GM18951 (cell line): ENCODE data around the gene TMCO5A.

ENCODE experiments used
- POLR2A ChIP-seq: IDR thresholded peaks from 4 replicates; pipeline ENCODE4 v1.6.1; 2011; ENCODE audit warnings: mild to moderate bottlenecking; ENCODE audit not compliant: insufficient read length, insufficient read depth; ENCODE audit errors: extremely low read depth
- in situ Hi-C: fragments of 300-500 bp; cut with MboI; formaldehyde crosslinking; loops from one replicate; pipeline ENCODE4 v1.12.0; 2022; ENCODE audit warnings: low sequenced_read_pairs, mixed read lengths, inconsistent platforms; ENCODE audit not compliant: unreplicated experiment

TMCO5A gene

DNA sequence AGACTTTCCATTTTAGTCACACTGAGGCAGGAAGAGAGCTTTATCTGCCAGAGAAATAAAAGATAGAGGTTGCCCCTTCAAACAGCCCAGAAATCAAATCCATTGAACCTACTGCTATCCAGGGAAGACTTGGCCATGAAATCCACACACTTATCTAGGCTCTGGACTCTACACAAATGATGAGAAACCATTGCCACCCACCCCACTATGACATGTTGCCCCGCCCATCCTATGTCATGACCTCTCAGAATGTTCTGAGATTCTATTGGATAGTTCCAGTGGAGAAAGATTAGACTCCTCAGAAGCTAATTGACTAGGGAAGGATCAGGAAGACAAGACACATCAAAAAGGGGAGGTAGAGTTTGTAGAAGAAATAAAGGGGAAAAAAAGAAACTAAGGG is at the start of gene TMCO5A:
TMCO5A (plus strand) TSS at position 301 of the 400 bp plus-strand sequence. CDS start 1,684 bp downstream, outside the sequence.
- TF ChIP-seq POLR2A, result no peak
- in situ Hi-C loops, result no loop called here

DNA sequence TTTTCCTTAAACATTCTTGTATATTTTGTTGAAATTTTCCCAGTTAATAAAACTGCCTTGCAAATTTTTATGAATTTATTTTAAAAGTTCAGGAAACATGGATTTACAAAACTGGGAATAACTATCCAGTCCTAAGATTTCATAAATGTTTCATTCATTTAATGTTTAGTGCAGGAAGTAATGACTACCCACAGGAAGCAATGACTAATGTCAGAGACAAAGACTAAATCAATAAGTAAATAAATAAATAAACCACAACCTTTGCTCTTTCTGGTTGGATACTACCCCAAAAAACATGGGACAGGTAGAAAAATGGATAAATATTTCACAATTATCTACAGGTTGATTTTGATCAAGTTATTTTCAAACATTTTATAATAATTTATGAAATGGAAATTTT is 48.8 kb upstream of the TMCO5A start:
- in situ Hi-C loops, result loop anchor here (25.0 kb wide), 2 partner anchors 998 to 1373 kb away; no protein-coding TSS in a partner anchor
- TF ChIP-seq POLR2A, result no peak

DNA sequence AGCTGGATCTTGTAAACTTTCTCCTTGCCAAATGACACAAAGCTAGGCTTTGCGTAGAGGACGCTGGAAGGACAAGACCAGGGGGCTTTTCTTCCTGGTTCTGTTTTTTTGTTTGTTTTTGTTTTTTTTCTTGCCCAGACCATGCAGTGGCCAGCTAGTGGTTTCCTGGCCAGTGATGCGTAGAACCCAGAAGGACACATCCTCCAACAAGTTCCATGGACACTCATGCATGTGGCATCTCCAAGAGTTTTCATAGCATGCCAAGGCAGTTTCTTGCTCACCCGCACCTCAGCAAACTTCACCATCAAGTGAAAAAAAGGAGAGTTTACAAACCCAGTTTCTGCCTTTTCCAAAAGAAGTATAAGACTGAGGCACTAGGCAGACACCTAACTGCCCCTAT is 46.1 kb upstream of the TMCO5A start:
- in situ Hi-C loops, result loop anchor here (25.0 kb wide), 2 partner anchors 1001 to 1376 kb away; no protein-coding TSS in a partner anchor
- no peak for TF ChIP-seq POLR2A

DNA sequence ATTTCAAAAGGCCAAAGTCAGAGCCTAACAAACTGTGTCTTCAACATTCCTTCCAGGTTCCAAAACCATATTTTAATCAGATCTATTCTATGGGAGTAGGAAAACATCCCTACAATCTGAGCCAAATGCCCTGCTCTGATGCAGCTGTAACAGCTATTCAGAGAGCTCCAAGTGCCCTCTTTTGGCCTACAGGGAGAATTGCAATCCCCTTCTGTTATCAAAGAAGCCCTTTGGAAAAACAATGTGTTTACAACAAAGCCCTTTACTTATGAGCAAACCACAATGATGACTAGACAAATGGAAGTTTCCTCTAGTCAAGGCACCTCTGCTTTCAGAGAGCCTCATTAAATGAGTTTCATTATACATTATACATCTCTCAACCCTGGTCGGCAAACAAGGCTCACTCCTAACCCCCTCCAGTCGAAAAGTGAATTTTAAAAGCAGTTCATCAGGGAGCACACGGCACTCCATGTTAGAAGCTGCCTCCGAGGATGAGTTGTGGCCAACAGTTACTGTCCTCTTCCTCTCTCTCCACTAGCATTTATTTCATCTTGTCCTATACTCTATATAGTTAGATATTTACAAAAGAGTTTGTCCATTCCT is 42.6 kb upstream of the TMCO5A start:
- TF ChIP-seq POLR2A, result no peak
- in situ Hi-C loops, result loop anchor here (25.0 kb wide), 2 partner anchors 1005 to 1380 kb away; no protein-coding TSS in a partner anchor

DNA sequence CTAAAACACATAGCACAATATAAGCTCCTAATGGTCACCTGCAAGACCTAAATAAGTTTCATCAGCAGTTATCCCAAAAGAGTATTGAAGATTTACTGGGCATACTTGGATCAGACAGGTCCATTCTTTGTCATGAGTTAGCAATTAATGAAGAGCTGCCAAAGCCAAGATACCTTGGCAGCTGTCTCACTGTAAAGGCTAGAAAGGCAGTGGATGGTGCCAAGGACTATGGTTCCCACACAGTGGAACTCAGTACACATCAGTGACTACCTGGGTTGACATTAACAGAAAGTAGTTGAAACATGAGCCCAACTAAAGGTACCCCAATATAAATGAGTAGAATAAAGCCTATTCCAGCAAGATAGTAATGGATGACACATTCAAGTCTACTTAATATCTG is 41.1 kb upstream of the TMCO5A start:
- in situ Hi-C loops, result loop anchor here (25.0 kb wide), 2 partner anchors 1006 to 1381 kb away; no protein-coding TSS in a partner anchor
- no peak for TF ChIP-seq POLR2A

DNA sequence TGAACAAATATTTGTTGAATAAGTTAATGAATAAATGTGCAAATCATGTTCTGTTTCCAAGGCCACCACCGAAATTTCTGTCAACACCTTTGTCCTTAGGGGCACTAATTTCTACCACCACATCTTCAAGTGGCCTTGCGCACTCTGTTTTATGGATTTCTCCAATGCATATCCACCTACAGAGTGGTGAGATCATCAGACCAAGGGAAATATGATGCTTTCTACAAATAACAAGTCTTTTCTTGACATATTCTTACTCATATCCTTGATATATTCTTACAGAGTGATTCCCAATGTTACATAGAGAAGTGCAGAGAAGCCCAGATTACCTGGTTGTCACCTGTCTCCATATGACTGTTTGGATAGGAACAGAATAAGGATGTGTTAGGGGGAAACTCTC is 36.1 kb upstream of the TMCO5A start:
- in situ Hi-C loops, result loop anchor here (25.0 kb wide), 2 partner anchors 1011 to 1386 kb away; no protein-coding TSS in a partner anchor
- no peak for TF ChIP-seq POLR2A

DNA sequence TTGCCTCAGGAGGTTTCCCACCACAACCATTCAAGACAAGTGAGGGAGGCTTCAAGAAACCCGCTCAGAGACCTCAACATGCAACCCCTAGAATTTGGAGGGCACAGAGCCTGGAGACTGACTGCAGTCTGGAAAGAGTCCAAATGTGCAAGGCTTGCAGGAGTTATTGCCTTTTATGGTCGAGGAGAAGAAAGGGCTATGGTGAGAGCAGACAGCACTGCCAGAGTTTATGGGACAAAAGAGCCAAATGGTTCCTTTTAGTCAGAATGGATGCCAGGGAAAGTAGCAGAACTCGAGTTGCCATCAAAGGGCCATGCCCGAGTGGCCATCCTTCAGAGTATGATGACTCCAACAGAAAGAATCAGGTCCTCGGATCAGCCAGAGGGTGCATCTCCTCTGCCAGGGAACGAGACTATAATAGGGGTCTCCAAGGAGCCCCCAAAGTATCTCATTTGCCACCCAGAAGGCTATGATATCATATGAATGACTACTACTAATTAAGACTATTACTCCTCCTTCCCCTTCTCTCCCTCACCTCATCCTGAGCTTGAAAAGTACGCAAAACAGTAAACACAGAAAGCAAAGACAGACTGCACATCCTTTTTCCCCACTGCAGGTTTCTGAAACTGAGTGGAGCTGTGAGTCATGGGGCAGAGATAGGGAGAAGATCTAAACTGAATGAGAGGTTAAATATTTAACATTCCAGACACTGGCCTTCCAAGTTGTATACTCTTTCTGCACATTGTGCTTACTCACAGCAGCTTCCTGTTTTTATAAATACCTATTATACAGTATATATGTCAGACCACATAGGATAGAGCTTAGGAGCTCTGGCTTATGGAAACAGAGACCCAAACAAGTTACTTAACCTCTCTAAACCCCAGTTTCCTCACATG is 33.9 kb upstream of the TMCO5A start:
- in situ Hi-C loops, result no loop called here
- TF ChIP-seq POLR2A, result no peak

DNA sequence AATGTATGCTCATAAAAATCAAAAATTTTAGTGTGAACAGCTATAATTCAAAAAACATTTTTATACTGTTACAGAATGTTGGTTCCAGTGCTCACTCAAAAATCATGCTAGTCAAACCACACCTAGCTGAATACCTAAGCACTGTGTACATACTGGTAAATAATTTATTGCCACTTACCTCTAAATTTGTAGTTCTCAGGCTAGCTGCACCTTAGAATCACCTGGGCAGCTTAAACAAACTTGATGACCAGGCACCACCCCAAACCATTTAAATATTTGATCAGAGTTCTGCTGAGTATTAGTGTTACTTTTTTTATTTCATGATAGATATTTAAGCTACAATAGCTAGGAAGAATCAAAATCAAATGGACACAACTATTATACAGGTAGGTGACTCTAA is 32.3 kb upstream of the TMCO5A start:
- in situ Hi-C loops, result no loop called here
- TF ChIP-seq POLR2A, result no peak

DNA sequence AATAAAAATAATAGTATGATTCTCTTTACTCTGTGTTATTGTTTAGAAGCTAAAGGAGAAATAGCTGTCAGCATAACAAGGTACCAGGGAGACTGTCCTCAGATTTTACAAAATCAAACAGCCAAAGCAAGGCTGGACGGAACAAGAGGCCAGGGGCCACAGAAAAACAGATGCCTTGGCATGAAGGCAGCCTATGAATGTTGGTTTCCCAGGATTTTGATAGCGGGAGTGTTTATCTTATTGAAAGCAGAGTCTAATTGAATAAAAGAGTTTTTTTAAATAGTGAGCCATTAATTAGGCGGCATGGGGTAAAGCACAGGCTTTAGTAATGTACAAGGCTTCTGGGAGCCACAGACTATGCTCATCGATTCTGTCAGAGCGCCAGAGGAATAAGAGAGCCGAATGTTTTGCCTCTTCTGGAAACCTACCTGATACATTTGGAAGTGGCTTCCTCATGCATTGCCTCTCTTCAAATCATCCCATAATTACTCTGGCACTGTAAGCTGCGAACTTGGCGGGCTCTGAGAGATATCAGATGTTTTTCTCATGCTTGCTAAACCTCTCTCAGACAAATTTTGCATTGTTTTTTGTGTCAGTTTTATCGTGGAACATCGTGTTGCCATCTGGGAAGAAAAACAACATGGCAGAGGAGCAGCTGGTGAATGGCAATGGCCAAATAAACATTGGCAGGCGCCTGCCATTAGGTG is 30.4 kb upstream of the TMCO5A start:
- TF ChIP-seq POLR2A, result no peak

DNA sequence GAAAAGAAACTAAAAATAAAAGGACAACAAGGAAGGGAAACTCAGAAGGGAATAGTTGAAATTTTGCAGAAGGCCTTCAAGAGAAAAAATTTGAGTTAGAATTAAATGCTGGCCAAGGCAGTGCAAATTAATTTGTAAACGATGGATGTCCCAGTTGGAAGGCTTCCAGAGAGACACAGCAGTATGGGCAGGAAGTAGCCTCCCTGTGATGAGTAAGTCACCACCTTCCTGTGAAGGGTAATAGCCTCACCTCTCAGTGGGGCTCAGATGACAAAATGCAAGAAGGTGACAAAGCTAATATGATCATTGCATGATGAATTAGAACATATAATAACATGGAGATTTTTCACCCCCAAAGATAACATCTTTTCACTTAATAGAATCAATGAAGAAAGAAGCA is 27.3 kb upstream of the TMCO5A start:
- in situ Hi-C loops, result no loop called here
- no peak for TF ChIP-seq POLR2A

More for the DNA sequence above, 30.4 kb upstream of the TMCO5A start:
- in situ Hi-C loops, result no loop called here

DNA sequence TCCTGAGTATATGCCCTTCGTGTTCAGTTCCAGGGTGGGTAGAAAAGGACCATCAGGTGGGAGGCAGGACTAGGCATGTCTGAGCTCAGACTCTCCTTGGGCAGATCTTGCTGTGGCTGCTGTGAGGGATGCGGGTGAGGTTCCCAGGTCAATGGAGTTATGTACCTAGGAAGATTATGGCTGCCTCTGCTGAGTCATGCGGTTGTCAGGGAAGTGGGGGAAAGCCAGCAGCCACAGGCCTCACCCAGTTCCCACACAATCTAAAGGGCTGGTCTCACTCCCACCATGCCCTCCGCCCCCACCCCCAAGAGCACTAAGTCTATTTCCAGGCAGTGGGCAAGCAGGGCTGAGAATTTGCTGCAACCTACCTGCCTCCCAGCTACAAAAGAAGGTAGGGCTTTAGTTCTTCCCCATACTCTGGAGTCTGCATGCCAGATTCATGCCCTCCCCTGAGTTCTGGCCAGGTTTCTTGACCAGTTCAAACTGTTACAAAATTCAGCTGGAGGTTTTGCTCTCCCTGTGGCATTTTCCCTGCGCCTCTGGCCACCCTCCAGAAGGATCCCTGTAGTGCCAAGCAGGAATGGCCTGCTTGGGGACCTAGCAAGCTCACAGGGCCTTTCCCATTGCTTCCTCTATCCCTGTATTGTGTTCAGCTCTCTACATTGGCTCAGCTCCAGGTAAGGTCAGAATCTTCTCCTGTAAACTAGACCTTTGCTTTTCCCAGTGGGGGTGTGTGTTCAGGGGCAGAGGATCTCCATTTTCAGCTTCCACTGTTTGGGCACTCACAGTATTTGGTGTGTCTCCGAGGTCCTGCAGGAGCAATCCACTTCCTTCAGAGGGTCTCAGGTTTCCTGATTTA is 12.7 kb upstream of the TMCO5A start:
- in situ Hi-C loops, result no loop called here

DNA sequence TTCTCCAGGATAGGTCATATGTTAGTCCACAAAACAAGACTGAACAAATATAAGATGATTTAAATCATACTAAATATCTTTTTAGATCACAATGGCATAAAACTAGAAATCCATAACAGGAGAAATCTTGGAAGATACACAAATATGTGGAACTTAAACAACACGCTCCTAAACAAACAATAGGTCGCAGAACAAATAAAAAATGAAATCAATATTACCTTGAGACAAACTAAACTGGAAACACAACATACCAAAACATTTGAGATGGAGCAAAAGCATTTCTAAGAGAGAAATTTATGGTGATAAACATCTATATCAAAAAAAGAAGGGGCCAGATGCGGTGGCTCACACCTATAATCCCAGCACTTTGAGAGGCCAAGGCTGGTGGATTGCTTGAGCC is 8.3 kb upstream of the TMCO5A start:
- TF ChIP-seq POLR2A, result no peak
- in situ Hi-C loops, result no loop called here

More for the DNA sequence above, 12.7 kb upstream of the TMCO5A start:
- no peak for TF ChIP-seq POLR2A
